WTC11 (cell line): ENCODE measurements around the gene GRK1. TPM values are rescaled to one million over a fixed set of nuclear protein-coding genes. Genes with fewer than 3 reads are reported as not detected.
"Not testable (repeated sequence)": the region's sequence is repeated elsewhere in the genome, so short reads cannot be mapped to it uniquely, and the experiment has no call there.

Source experiments
- ATAC-seq: fragments of 200-7000 bp; cut with Tn5 transposase; 2 replicates; pipeline ENCODE4 v1.10.0; 2021; ENCODE audit warnings: mild to moderate bottlenecking, moderate library complexity
- CTCF ChIA-PET: fragments of 300-600 bp; sonication (Branson Sonifier 250); formaldehyde crosslinking; loops from one replicate; lab custom pipeline; 2021; ENCODE audit warnings: antibody characterized with exemption; lab: Charles Lee
- POLR2A ChIA-PET: fragments of 350-600 bp; sonication (Branson Sonifier 250); formaldehyde crosslinking; loops from one replicate; lab custom pipeline; 2021; ENCODE audit warnings: antibody characterized with exemption; lab: Charles Lee
- DNase-seq: peaks from one replicate; pipeline ENCODE4 v3.0.0; 2021; ENCODE audit warnings: low spot score
- H3K27ac Mint-ChIP-seq: 2 replicates; pipeline ENCODE4 v1.8.0; 2021; ENCODE audit warnings: mixed read lengths
- H3K27me3 Mint-ChIP-seq: 2 replicates; pipeline ENCODE4 v1.8.0; 2021; ENCODE audit warnings: low read depth, mild to moderate bottlenecking, moderate library complexity, mixed read lengths
- H3K36me3 Mint-ChIP-seq: 2 replicates; pipeline ENCODE4 v1.8.0; 2021; ENCODE audit warnings: mixed read lengths
- H3K4me1 Mint-ChIP-seq: 2 replicates; pipeline ENCODE4 v1.8.0; 2022; ENCODE audit warnings: mixed read lengths
- H3K4me3 Mint-ChIP-seq: 2 replicates; pipeline ENCODE4 v1.8.0; 2021; ENCODE audit warnings: mild to moderate bottlenecking, moderate library complexity, mixed read lengths
- H3K9me3 Mint-ChIP-seq: 2 replicates; pipeline ENCODE4 v1.8.0; 2021; ENCODE audit warnings: mixed read lengths
- CREM ChIP-seq: sonication (generic); formaldehyde crosslinking; IDR thresholded peaks from 2 replicates; pipeline ENCODE4 v1.8.1; 2022; ENCODE audit warnings: mild to moderate bottlenecking, missing genetic modification reagents, moderate library complexity
- ELF4 ChIP-seq: sonication (generic); formaldehyde crosslinking; IDR thresholded peaks from 2 replicates; pipeline ENCODE4 v1.8.1; 2022; ENCODE audit warnings: low read depth, mild to moderate bottlenecking, moderate library complexity, missing genetic modification reagents
- FOXK1 ChIP-seq: sonication (generic); formaldehyde crosslinking; IDR thresholded peaks from 2 replicates; pipeline ENCODE4 v1.8.0; 2022; ENCODE audit warnings: mild to moderate bottlenecking, moderate library complexity, missing genetic modification reagents
- FOXP1 ChIP-seq: sonication (generic); formaldehyde crosslinking; IDR thresholded peaks from 2 replicates; pipeline ENCODE4 v1.8.0; 2022; ENCODE audit warnings: missing genetic modification reagents, mild to moderate bottlenecking, moderate library complexity, borderline replicate concordance
- GRHL2 ChIP-seq: fragments of 250-450 bp; sonication (Bioruptor Pico); IDR thresholded peaks from 2 replicates; pipeline ENCODE4 v1.8.0; 2022; ENCODE audit warnings: mild to moderate bottlenecking, moderate library complexity; ENCODE audit not compliant: insufficient replicate concordance, severe bottlenecking
- NR2C2 ChIP-seq: sonication (generic); formaldehyde crosslinking; IDR thresholded peaks from 2 replicates; pipeline ENCODE4 v1.8.0; 2022; ENCODE audit warnings: mild to moderate bottlenecking, missing genetic modification reagents
- NR3C1 ChIP-seq: sonication (generic); formaldehyde crosslinking; conservative IDR thresholded peaks from 2 replicates; pipeline ENCODE4 v1.8.1; 2023; ENCODE audit warnings: low read depth, mild to moderate bottlenecking, missing genetic modification reagents
- RELA ChIP-seq: sonication (generic); formaldehyde crosslinking; IDR thresholded peaks from 2 replicates; pipeline ENCODE4 v1.8.1; 2022; ENCODE audit warnings: missing genetic modification reagents, mild to moderate bottlenecking, borderline replicate concordance
- STAT6 ChIP-seq: sonication (generic); formaldehyde crosslinking; conservative IDR thresholded peaks from 2 replicates; pipeline ENCODE4 v1.8.1; 2023; ENCODE audit warnings: mild to moderate bottlenecking, low read depth, missing genetic modification reagents, moderate library complexity
- TCF7 ChIP-seq: sonication (generic); formaldehyde crosslinking; IDR thresholded peaks from 2 replicates; pipeline ENCODE4 v1.8.0; 2022; ENCODE audit warnings: mild to moderate bottlenecking, low read depth, missing genetic modification reagents, moderate library complexity
- TP53 ChIP-seq: sonication (generic); formaldehyde crosslinking; IDR thresholded peaks from 2 replicates; pipeline ENCODE4 v1.8.1; 2023; ENCODE audit warnings: mild to moderate bottlenecking, missing genetic modification reagents
- USF2 ChIP-seq: sonication (generic); formaldehyde crosslinking; IDR thresholded peaks from 2 replicates; pipeline ENCODE4 v1.8.1; 2023; ENCODE audit warnings: mild to moderate bottlenecking, missing genetic modification reagents, moderate library complexity
- ZBTB21 ChIP-seq: sonication (generic); formaldehyde crosslinking; IDR thresholded peaks from 2 replicates; pipeline ENCODE4 v1.8.1; 2023; ENCODE audit warnings: mild to moderate bottlenecking, missing genetic modification reagents, borderline replicate concordance
- ZNF121 ChIP-seq: sonication (generic); formaldehyde crosslinking; IDR thresholded peaks from 2 replicates; pipeline ENCODE4 v1.8.0; 2023; ENCODE audit warnings: missing genetic modification reagents
- ZNF138 ChIP-seq: sonication (generic); formaldehyde crosslinking; conservative IDR thresholded peaks from 2 replicates; pipeline ENCODE4 v1.8.1; 2022; ENCODE audit warnings: mild to moderate bottlenecking, moderate library complexity, missing genetic modification reagents
- ZNF281 ChIP-seq: sonication (generic); formaldehyde crosslinking; IDR thresholded peaks from 2 replicates; pipeline ENCODE4 v1.8.0; 2023; ENCODE audit warnings: mild to moderate bottlenecking, missing genetic modification reagents
- ZNF396 ChIP-seq: fragments of 250-450 bp; sonication (Bioruptor Pico); IDR thresholded peaks from 2 replicates; pipeline ENCODE4 v1.8.0; 2021; ENCODE audit warnings: mild to moderate bottlenecking, moderate library complexity, borderline replicate concordance
- total RNA-seq: library from RNA; stranded (reverse); gene quantifications from 3 replicates; pipeline ENCODE4 v1.2.3, GENCODE V29; 2021

Gene GRK1
- total RNA-seq, 1 experiment from 2014 or later, result 0.17 TPM

- ChIA-PET CTCF (interaction anchor here (1.2 kb wide), 1 partner anchor 9 kb away, joined by 3 read pairs; no protein-coding TSS in a partner anchor), POLR2A (no interaction called here)
- Mint-ChIP-seq H3K27ac (peak overlapping the region; percentile 82), H3K27me3 (peaks cover 3% of the 10 kb centered on the region), H3K4me3 (no peak overlapping the region)
- no peak for ATAC-seq
- no peak for TF ChIP-seq STAT6 (CRISPR knock-in tag)
- 0 out of 2 replicates have a peak, but pooled peaks have one; percentile 19 for TF ChIP-seq ZNF138 (CRISPR knock-in tag)
- peak; percentile 67; the same call in 1 of the 2 replicates for TF ChIP-seq TCF7 (CRISPR knock-in tag)
- 0 out of 2 replicates have a peak, but pooled peaks have one; percentile 36 for TF ChIP-seq ZBTB21
- 0 out of 2 replicates have a peak, but pooled peaks have one; percentile 30 for TF ChIP-seq FOXK1 (CRISPR knock-in tag)
- TF ChIP-seq ELF4, result no peak
- TF ChIP-seq, all 79 proteins: peak for 4
- H3K36me3 Mint-ChIP-seq, result peaks cover 15% of the 10 kb centered on the region
- H3K9me3 Mint-ChIP-seq, result peaks cover 20% of the 10 kb centered on the region
- H3K4me1 Mint-ChIP-seq, result no peaks in the 10 kb centered on the region
- no peak for DNase-seq
These were observed 83.8 kb downstream of the GRK1 start for GRCh38 chr13:113750554-113751399.

GRCh38 chr13:113751491-113751890, 84.5 kb downstream of the GRK1 start:
- peaks cover 22% of the 10 kb centered on the region for H3K9me3 Mint-ChIP-seq
- H3K36me3 Mint-ChIP-seq, result peaks cover 15% of the 10 kb centered on the region
- ATAC-seq, result no peak
- H3K4me1 Mint-ChIP-seq, result no peaks in the 10 kb centered on the region
- peak overlapping the region; percentile 82; the same call in 1 of the 2 replicates for H3K27ac Mint-ChIP-seq
- DNase-seq, result no peak
- POLR2A ChIA-PET, result no interaction called here
- CTCF ChIA-PET, result no interaction called here
- H3K27me3 Mint-ChIP-seq, result peaks cover 3% of the 10 kb centered on the region
- H3K4me3 Mint-ChIP-seq, result no peak overlapping the region
- TF ChIP-seq NR3C1 (CRISPR knock-in tag), result no peak
- TF ChIP-seq USF2, result no peak
- no peak for TF ChIP-seq TP53 (CRISPR knock-in tag)
- TF ChIP-seq FOXP1 (CRISPR knock-in tag), result no peak

- Mint-ChIP-seq H3K9me3 (peaks cover 31% of the 10 kb centered on the region), H3K36me3 (peaks cover 15% of the 10 kb centered on the region)
- DNase-seq, ATAC-seq, H3K4me1 Mint-ChIP-seq, H3K4me3 Mint-ChIP-seq, H3K27ac Mint-ChIP-seq, POLR2A ChIA-PET, H3K27me3 Mint-ChIP-seq: not testable (repeated sequence)
- CTCF ChIA-PET, result interaction anchor here (0.6 kb wide), 1 partner anchor 126 kb away, joined by 3 read pairs; no protein-coding TSS in a partner anchor
These were observed 85.4 kb downstream of the GRK1 start for GRCh38 chr13:113752211-113752986.

GRCh38 chr13:113753171-113753570, 86.2 kb downstream of the GRK1 start:
- ChIA-PET POLR2A (no interaction called here), CTCF (interaction anchor here (0.6 kb wide), 1 partner anchor 127 kb away, joined by 3 read pairs; no protein-coding TSS in a partner anchor)
- ATAC-seq (no peak), DNase-seq (no peak)
- Mint-ChIP-seq H3K4me1 (peaks cover 3% of the 10 kb centered on the region), H3K4me3 (no peak overlapping the region), H3K27me3 (peaks cover 16% of the 10 kb centered on the region), H3K9me3 (peaks cover 32% of the 10 kb centered on the region), H3K36me3 (peaks cover 15% of the 10 kb centered on the region), H3K27ac (no peak overlapping the region)
- TF ChIP-seq STAT6 (CRISPR knock-in tag), result no peak
- TF ChIP-seq RELA (CRISPR knock-in tag), result no peak
- no peak for TF ChIP-seq GRHL2 (CRISPR knock-in tag)
- no peak for TF ChIP-seq ZNF121 (CRISPR knock-in tag)
- TF ChIP-seq ZNF281 (CRISPR knock-in tag), result no peak
- TF ChIP-seq CREM (CRISPR knock-in tag), result no peak
- TF ChIP-seq ZNF396 (CRISPR knock-in tag), result no peak
- no peak for TF ChIP-seq NR2C2 (CRISPR knock-in tag)
